Astrocyte (in vitro differentiated cells and primary cell): Measurements from ENCODE around the gene PRSS33.

Source experiments
- CTCF ChIP-seq: IDR thresholded peaks from 2 replicates; pipeline ENCODE4 v1.5.1; 2011; ENCODE audit warnings: low read depth, mild to moderate bottlenecking, inconsistent platforms, low read length, moderate library complexity; ENCODE audit not compliant: insufficient read depth
- EZH2 ChIP-seq: IDR thresholded peaks from 2 replicates; pipeline ENCODE4 v1.6.1; 2012; ENCODE audit warnings: mild to moderate bottlenecking, low read length, inconsistent platforms; ENCODE audit not compliant: insufficient read depth

- TF ChIP-seq CTCF (no peak), EZH2 (no peak)
These were observed 17.4 kb upstream of the PRSS33 start for GRCh38 chr16:2804728-2805127.
